Epithelial cell of esophagus (primary cell): Measurements from ENCODE around the gene PREX1.

Experiments used
- DNase-seq: peaks from one replicate; pipeline ENCODE4 v3.0.0; 2010; ENCODE audit warnings: low read depth
- H3K4me3 ChIP-seq: 2 replicates; pipeline ENCODE4 v1.5.1; 2011; ENCODE audit warnings: mild to moderate bottlenecking, low read length, control low read depth
- CTCF ChIP-seq: IDR thresholded peaks from 2 replicates; pipeline ENCODE4 v1.5.1; 2011; ENCODE audit warnings: low read depth, mild to moderate bottlenecking, low read length, control low read depth, inconsistent platforms; ENCODE audit not compliant: insufficient read depth; ENCODE audit errors: missing control alignments

Gene PREX1

GRCh38 chr20:48688579-48688978 is 139.2 kb downstream of the PREX1 start:
- TF ChIP-seq CTCF = no peak
- no peak for DNase-seq
- H3K4me3 ChIP-seq = no peak overlapping the region

DNA sequence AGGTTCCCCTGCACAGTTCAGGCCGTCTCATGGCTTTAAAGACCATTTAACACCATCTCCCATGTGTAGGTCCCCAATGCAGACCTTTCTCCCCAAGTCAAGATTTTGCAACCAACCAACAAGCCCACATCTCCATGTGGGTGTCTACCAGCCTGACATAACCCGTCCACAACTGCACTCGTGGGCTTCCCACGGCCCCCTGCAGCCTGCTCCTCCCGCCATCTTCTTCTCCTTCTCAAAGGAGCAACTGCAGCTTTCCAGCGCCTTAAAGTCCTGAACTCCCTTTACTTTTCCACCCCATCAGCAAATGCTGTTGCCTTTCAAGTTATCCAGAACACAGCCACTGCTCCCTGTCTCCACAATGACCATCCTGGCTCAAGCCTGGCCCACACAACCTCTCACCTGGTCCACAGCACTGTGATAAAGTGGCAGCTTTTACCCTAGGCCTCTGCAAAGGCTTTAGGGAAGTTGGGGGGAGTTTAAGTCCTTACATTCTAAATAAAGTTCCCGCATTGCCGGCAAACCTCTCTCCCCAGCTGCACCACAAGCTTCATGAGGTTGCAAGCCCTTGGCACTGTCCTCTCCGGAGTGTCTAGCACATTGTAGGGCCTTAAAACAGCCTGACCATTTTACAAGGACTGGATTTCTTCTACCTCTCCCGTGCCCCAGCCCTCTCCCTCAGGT is 140.5 kb downstream of the PREX1 start:
- no peak for TF ChIP-seq CTCF
- DNase-seq = no peak
- no peak overlapping the region for H3K4me3 ChIP-seq

DNA sequence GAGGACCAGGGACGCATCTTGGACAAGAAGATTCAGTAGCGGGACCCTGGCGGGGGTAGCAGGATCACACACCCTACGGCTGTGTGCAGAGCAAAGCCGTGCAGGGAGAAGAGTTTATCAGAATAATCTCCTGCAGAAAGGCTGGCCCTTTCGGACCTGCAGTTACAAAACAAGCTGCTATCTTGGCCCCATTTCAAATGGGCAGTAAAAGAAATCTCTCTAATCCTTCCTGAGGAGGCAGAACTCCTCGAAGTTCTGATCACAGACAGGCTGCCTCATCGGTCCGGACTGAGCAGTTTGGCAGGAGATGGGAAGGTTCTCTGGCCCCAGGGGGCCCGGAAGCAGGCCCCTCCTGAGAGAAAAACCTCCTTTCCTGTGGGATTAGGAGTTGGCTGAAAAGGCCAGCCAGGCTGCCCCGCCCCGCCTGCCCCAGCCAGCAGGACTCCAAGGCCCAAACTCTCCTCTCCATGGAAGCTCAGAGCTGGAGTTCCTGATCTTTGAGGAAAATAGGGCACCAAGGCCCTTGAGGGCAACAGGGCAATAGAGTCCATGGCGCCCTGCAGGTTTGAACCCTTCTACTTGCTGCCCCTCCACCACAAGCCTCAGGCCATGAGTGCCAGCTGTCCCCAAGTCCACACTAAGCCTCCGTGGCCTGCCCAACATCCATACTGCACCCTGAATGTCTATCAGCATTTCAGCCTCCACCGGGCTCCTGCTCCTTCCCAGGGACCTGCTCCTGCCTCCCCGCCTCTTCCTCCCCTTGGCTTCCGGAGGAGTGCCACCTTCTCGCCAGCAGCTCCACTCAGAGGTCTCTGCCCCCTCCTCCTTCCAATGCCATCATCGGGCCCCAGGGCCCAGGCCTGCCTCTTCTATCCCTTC is 141.3 kb downstream of the PREX1 start:
- no peak for TF ChIP-seq CTCF
- no peak for DNase-seq

DNA sequence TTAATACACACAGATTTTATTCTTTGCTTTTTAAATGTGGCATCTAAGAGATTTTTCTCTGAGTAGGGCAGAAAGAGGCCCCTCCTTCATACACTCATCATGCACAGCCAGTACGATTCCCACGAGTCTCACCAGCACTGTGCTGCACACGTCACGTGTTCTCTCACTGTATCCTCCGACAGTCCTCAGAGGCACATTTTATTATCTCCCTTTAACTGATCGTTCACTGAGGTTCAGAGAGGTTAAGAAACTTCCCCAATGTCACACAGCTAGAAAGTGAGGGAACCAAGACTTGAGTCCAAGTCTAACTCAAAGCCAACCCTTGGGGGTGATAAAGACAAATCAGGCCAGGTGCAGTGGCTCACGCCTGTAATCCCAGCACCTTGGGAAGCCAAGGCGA is 142.5 kb downstream of the PREX1 start:
- TF ChIP-seq CTCF = no peak
- no peak for DNase-seq

More for the DNA sequence above, 141.3 kb downstream of the PREX1 start:
- no peak overlapping the region for H3K4me3 ChIP-seq

GRCh38 chr20:48684501-48685041 is 143.2 kb downstream of the PREX1 start:
- no peak for DNase-seq
- no peak overlapping the region for H3K4me3 ChIP-seq
- no peak for TF ChIP-seq CTCF

More for the DNA sequence above, 142.5 kb downstream of the PREX1 start:
- H3K4me3 ChIP-seq = no peak overlapping the region

GRCh38 chr20:48683467-48684175 is 144.2 kb downstream of the PREX1 start:
- H3K4me3 ChIP-seq = no peak overlapping the region
- no peak for TF ChIP-seq CTCF
- DNase-seq = no peak
